HEK293 (cell line): ENCODE data around the gene PTPRN2.

ENCODE experiments used
- ATF2 ChIP-seq: fragments of 450-650 bp; formaldehyde crosslinking; IDR thresholded peaks from 2 replicates; pipeline ENCODE4 v1.5.1; 2016; ENCODE audit warnings: missing biosample characterization, missing genetic modification characterization, low read depth
- CTCF ChIP-seq: fragments of 450-650 bp; formaldehyde crosslinking; IDR thresholded peaks from 2 replicates; pipeline ENCODE4 v1.5.1; 2016; ENCODE audit warnings: missing biosample characterization, missing genetic modification characterization
- FEZF1 ChIP-seq: fragments of 450-650 bp; formaldehyde crosslinking; IDR thresholded peaks from 2 replicates; pipeline ENCODE4 v1.5.1; 2016; ENCODE audit warnings: missing biosample characterization, missing genetic modification characterization
- HIC1 ChIP-seq: fragments of 450-650 bp; formaldehyde crosslinking; IDR thresholded peaks from 2 replicates; pipeline ENCODE4 v1.5.1; 2016; ENCODE audit warnings: missing biosample characterization, missing genetic modification characterization
- IKZF3 ChIP-seq: fragments of 450-650 bp; IDR thresholded peaks from 2 replicates; pipeline ENCODE4 v1.5.0; 2018; ENCODE audit warnings: missing biosample characterization, mild to moderate bottlenecking, missing genetic modification characterization, moderate library complexity
- REST ChIP-seq: fragments of 450-650 bp; formaldehyde crosslinking; IDR thresholded peaks from 2 replicates; pipeline ENCODE4 v1.5.1; 2016; ENCODE audit warnings: missing biosample characterization, missing genetic modification characterization
- ZNF140 ChIP-seq: fragments of 450-650 bp; formaldehyde crosslinking; IDR thresholded peaks from 2 replicates; pipeline ENCODE4 v1.5.1; 2016; ENCODE audit warnings: missing biosample characterization, missing genetic modification characterization
- ZNF18 ChIP-seq: fragments of 450-650 bp; formaldehyde crosslinking; IDR thresholded peaks from 2 replicates; pipeline ENCODE4 v1.5.1; 2016; ENCODE audit warnings: missing biosample characterization, missing genetic modification characterization
- ZNF311 ChIP-seq: fragments of 450-650 bp; formaldehyde crosslinking; IDR thresholded peaks from 2 replicates; pipeline ENCODE4 v1.5.1; 2017; ENCODE audit warnings: missing biosample characterization, missing genetic modification characterization, borderline replicate concordance
- ZNF423 ChIP-seq: fragments of 450-650 bp; formaldehyde crosslinking; IDR thresholded peaks from 2 replicates; pipeline ENCODE4 v1.5.1; 2016; ENCODE audit warnings: missing biosample characterization, missing genetic modification characterization
- ZNF843 ChIP-seq: fragments of 450-650 bp; formaldehyde crosslinking; IDR thresholded peaks from 2 replicates; pipeline ENCODE4 v1.5.1; 2016; ENCODE audit warnings: missing biosample characterization, missing genetic modification characterization

- TF ChIP-seq CTCF (tag by site-specific recombination) (no peak), ZNF140 (no peak), ZNF311 (no peak), ZNF18 (tag by site-specific recombination) (no peak), ATF2 (tag by site-specific recombination) (no peak), IKZF3 (tag by site-specific recombination) (no peak), ZNF423 (tag by site-specific recombination) (no peak), REST (tag by site-specific recombination) (no peak), ZNF843 (tag by site-specific recombination) (no peak), HIC1 (tag by site-specific recombination) (no peak), FEZF1 (tag by site-specific recombination) (no peak)
Observed at GRCh38 chr7:157758468-157759245, 829.0 kb downstream of the PTPRN2 start.
